ENCODE measurements around the gene GSTM2.
"Not testable (repeated sequence)": the region's sequence is repeated elsewhere in the genome, so short reads cannot be mapped to it uniquely, and the experiment has no call there.

GSTM2 gene

GRCh38 chr1:109657970-109658369 is 9.9 kb upstream of the GSTM2 start:
- no peak for TF ChIP-seq CTCF (IDR thresholded peaks at IDR 0.05; ENCODE audit: low read depth, low read length)
- Histone ChIP-seq H3K9me3 (ENCODE audit: severe bottlenecking) (no peaks in the 10 kb centered on the region), H3K36me3 (no peaks in the 10 kb centered on the region), H3K27ac (no peak overlapping the region), H3K4me3 (ENCODE audit: low read depth, low read length) (no peak overlapping the region), H3K27me3 (ENCODE audit: insufficient read depth, low read depth, severe bottlenecking) (no peaks in the 10 kb centered on the region)
- DNase-seq = no peak

- no peak for DNase-seq
- H3K36me3 ChIP-seq = no peaks in the 10 kb centered on the region
- H3K4me3 ChIP-seq (ENCODE audit: low read depth, low read length) = no peak overlapping the region
- H3K27me3 ChIP-seq (ENCODE audit: insufficient read depth, low read depth, severe bottlenecking) = no peaks in the 10 kb centered on the region
- no peak for TF ChIP-seq CTCF (IDR thresholded peaks at IDR 0.05; ENCODE audit: low read depth, low read length)
- no peaks in the 10 kb centered on the region for H3K9me3 ChIP-seq (ENCODE audit: severe bottlenecking)
- H3K27ac ChIP-seq = no peak overlapping the region
Observed at GRCh38 chr1:109658533-109659042, 9.3 kb upstream of the GSTM2 start.

- no peak for TF ChIP-seq CTCF (IDR thresholded peaks at IDR 0.05; ENCODE audit: low read depth, low read length)
- Histone ChIP-seq H3K4me3 (ENCODE audit: low read depth, low read length) (no peak overlapping the region), H3K9me3 (ENCODE audit: severe bottlenecking) (no peaks in the 10 kb centered on the region), H3K27me3 (ENCODE audit: insufficient read depth, low read depth, severe bottlenecking) (no peaks in the 10 kb centered on the region), H3K27ac (no peak overlapping the region), H3K36me3 (no peaks in the 10 kb centered on the region)
- DNase-seq = no peak
Observed at GRCh38 chr1:109659145-109659544, 8.7 kb upstream of the GSTM2 start.

- DNase-seq = peak; percentile 58
- no peaks in the 10 kb centered on the region for H3K9me3 ChIP-seq (ENCODE audit: severe bottlenecking)
- TF ChIP-seq CTCF (IDR thresholded peaks at IDR 0.05; ENCODE audit: low read depth, low read length) = no peak
- H3K27me3 ChIP-seq (ENCODE audit: insufficient read depth, low read depth, severe bottlenecking) = no peaks in the 10 kb centered on the region
- no peak overlapping the region for H3K4me3 ChIP-seq (ENCODE audit: low read depth, low read length)
- no peak overlapping the region for H3K27ac ChIP-seq
- H3K36me3 ChIP-seq = no peaks in the 10 kb centered on the region
Observed at GRCh38 chr1:109659997-109660690, 7.7 kb upstream of the GSTM2 start.

GRCh38 chr1:109660691-109661026 is 7.2 kb upstream of the GSTM2 start:
- H3K27ac ChIP-seq; H3K4me3 ChIP-seq (ENCODE audit: low read depth, low read length); H3K27me3 ChIP-seq (ENCODE audit: insufficient read depth, low read depth, severe bottlenecking); H3K9me3 ChIP-seq (ENCODE audit: severe bottlenecking); H3K36me3 ChIP-seq; DNase-seq: not testable (repeated sequence)

GRCh38 chr1:109661391-109661790 is 6.5 kb upstream of the GSTM2 start:
- no peaks in the 10 kb centered on the region for H3K9me3 ChIP-seq (ENCODE audit: severe bottlenecking)
- no peaks in the 10 kb centered on the region for H3K27me3 ChIP-seq (ENCODE audit: insufficient read depth, low read depth, severe bottlenecking)
- TF ChIP-seq CTCF (IDR thresholded peaks at IDR 0.05; ENCODE audit: low read depth, low read length) = no peak

More at GRCh38 chr1:109661391-109661790, 6.5 kb upstream of the GSTM2 start:
- no peak overlapping the region for H3K4me3 ChIP-seq (ENCODE audit: low read depth, low read length)
- no peak for DNase-seq
- no peak overlapping the region for H3K27ac ChIP-seq
- H3K36me3 ChIP-seq = no peaks in the 10 kb centered on the region
